DMS53 (cell line): ENCODE results near the gene SELENOP.
"Not testable (repeated sequence)": the region's sequence is repeated elsewhere in the genome, so short reads cannot be mapped to it uniquely, and the experiment has no call there.

Source experiments
- DNase-seq: peaks from one replicate; lab custom pipeline; 2025; lab: John Stamatoyannopoulos, UW

Gene SELENOP

DNA sequence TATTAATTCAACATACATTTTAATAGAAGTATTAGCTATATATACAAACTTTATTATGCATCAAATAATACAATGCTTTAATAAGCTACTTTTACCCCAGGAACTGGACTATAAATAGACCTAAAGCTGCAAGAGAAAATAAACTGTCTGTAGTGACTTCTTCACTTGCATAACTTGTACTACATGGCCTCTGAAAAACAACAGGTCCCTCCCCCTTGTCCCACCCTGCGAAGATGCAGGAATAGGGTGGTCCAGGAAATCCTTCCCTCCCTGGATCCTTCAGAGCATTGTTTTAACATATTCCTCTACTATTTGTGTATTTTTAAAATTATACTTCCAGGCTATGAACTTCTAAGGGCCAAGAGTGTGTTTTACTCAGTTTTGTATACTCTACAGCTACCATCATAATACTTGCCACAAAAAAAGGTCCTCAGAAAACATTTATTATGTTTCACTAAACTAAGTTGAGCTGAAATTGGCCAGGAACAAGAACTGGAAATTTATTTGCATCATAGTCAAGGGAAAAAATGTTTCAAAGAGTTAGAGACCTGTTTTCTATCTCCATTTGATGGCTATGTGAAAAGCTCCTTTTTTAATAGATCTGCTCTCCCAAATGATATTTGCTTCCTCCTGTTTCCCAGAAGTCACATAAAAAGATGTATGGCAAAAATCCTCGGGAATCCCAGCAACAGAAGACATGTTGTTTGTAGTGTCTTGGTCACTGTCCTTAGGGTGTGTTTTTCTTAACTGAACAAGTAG lies 15.2 kb upstream of the SELENOP start:
- DNase-seq = no peak

DNA sequence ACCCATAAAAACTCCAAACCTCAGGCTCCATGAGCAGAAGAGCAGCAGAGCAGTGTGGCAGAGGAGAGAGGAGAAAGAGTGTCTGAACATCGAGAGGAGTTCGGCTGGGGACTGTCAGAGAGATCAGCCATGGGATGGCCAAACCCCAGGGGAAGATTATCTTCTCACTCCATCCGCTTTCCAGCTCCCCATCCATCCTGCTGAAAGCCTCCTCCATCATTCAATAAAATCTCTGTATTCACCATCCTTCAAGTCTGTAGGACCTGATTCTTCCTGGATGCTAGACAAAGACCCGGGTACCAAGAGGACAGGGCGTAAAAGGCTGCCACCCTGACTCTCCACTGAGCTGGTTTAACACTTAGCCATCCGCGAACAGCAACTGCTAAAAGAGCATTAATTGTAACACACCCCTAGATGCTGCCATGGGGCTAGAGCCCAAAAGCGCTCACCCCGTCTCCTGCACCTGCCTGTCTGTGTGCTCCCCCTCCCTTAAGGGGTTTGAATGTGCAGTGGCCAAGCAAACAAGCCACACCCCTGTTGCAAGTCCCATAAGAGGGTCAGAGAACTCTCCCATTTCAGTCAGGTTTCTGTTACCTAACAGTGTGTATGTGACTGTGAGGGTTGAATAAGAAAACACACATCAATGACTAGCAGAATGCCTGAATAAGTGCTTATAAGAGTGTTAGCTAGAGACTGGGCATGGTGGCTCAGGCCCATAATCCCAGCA lies 13.9 kb upstream of the SELENOP start:
- no peak for DNase-seq

DNA sequence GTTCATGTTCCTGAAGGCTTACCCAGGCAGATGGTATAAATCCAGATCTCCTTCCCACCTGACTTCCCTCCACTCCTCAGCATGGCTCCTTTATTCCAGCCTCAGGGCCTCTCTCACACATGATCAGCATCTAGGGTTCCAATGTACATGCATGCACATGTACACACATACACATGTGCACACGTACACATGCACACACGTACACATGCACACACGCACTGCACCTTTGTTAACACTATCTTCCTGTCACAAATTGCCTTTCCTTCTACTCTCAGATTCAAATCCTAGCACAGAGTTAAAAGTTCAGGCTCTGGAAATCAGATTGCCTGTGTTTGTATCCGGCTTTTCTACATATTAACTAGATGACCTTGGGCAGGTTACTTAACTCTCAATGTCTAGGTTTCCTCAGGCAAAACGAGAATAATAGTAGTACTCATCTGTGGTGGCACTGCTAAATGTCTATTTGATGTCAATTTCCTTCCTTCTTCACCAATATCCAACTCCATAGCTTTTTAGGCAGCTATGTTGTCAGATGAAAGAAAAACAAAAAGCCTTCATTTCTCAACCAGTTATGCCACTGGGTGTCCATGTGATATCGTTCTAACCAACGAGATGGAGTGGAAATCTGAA lies 12.8 kb upstream of the SELENOP start:
- no peak for DNase-seq

DNA sequence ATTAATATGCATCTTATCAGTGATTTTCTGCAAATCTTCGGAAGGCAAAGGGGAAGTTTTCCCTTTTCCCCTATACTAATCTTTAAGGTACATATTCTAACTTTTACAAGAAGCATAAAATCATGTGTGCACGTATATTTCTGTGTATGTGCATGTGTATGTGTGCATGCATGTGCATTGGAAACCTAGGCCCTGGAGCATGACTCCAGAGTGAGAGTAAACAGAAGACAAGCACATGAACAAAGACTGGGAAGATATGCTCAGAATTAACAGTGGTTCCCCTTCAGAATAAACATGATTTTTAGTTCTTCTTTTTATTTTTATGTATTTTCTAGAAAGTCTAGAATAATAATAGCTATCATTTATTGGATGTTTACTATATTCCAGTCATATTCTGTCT lies 10.9 kb upstream of the SELENOP start:
- DNase-seq = no peak

DNA sequence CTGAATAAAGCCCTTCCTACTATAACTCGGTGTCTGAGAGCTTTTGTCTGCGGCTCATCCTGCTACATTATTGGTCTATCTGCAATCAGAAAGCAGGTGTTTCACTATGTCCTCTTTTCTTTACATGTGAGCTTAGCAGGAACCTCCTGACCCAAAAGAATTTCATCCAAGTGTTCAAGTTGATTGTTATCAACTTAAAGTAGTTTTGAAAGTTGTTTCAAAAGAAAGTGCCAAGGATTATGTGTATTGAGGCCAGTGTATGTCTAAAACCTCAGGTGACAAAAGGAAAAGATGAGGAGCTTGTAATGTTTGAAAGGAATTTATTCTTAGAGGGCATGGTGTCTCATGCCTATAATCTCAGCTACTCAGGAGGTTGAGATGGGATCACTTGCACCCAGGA lies 8.1 kb upstream of the SELENOP start:
- no peak for DNase-seq

DNA sequence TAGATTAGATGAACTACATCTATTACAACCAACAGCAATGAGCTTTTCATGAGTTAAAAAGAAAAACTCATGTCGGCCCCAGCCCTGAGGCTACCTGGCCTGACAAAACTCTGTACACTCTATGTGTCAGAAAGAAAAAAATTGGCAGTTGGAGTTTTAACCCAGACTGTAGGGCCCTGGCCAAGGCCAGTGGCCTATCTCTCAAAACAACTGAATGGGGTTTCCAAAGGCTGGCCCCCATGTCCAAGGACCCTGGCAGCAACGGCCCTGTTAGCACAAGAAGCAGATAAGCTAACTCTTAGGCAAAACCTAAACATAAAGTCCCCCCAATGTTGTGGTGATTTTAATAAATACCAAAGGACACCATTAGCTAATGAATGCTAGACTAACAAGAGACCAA lies 4.9 kb upstream of the SELENOP start:
- not testable (repeated sequence) for DNase-seq

DNA sequence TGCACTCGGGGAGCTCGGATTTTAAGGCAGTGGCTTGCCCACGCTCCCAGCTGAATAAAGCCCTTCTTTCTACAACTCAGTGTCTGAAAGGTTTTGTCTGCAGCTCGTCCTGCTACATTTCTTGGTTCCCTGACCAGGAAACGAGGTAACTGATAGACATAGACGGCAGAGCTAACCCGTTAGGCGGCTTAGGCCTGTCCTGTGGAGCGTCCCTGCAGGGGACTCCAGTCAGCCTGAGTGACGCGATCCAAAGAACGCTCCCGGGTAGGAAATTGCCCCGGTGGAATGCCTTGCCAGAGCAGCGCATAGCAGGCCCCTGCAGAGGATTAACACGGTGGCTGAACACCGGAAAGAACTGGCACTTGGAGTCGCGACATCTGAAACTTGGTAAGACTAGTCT lies 1.8 kb upstream of the SELENOP start:
- DNase-seq = no peak

DNA sequence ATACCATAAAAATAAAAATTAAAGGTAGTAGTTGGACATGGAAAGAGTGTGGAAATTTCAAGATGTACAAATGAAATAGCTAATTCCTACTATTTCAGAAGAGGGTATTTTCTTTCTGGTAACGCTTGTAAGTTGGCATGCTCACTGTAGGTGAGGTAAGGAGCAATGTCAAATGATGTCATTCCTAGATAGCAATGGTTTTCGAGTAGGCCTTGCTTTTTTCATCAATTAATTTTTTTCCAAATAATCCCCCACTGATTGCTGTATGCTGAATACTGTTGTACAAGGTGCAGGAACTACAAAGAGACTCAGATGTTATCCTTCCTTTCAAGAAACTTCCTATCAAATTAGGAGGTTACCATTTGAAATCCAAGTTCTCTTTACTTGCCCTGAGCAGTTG lies 928 bp upstream of the SELENOP start:
- no peak for DNase-seq

DNA sequence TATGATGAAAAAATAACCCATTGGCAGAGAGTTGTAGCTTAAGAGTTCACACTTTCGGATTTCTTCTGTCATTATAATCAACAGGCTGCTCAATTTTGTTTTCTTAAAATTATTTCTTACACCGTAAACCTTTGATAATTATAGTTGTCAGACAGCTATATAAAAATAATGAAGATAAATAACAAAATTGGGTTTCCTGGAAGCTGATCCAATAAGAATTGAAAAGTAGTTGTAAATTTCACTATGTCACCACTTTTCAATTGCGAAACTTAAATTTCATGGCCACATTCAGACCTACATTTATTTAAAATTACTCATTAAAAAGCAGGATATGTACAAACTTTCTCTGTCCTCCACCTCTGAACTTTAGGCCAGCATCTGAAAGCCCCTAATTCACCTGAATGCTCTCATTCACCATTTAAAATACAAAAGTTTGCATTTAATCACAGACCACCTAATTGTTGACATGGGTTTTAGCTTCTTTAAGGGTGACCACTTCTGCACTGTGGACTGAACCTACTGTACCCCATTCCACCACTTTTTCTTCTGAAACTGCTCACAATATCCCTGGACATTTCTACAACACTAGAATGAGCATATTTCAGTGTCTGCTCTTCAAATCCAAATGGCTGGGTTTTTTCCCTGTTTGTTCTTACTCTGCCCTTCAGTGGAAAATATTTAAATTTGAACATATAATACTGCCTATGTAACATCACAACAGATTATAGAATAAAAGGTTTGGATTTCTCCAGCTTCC lies 680 bp downstream of the SELENOP start:
- no peak for DNase-seq

DNA sequence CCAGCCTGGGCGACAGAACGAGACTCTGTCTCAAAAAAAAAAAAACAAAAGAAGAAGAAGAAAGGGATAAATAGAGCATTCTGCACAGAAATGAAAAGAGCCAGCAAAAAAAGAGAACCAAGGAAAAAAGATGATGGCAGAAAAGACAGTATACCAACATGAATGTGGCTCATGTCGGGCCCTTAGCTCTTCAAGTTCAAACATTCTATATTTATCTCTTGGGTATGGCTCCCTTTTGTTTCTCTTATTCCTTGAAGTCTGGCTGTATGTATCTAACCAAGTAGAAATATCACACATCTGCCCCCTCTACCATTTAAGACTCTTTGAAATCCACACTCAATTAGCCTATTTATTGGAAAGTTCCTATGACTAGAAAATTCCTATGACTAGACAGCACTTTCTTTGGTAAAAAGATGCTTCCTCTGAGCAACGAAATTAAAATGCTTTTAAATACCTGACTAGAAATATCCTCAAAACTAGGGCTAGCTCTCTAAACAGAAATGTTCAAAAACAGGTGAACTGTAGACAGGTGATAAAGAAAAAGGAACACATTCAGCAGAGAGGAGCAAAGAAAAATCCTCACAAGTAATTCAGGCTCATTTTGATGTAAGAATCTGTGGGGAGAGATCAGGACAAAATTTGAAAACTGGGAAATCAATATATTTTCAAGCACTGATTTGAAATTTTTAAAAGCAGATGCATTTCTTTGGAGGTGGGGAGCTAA lies 2.6 kb downstream of the SELENOP start:
- DNase-seq = no peak

DNA sequence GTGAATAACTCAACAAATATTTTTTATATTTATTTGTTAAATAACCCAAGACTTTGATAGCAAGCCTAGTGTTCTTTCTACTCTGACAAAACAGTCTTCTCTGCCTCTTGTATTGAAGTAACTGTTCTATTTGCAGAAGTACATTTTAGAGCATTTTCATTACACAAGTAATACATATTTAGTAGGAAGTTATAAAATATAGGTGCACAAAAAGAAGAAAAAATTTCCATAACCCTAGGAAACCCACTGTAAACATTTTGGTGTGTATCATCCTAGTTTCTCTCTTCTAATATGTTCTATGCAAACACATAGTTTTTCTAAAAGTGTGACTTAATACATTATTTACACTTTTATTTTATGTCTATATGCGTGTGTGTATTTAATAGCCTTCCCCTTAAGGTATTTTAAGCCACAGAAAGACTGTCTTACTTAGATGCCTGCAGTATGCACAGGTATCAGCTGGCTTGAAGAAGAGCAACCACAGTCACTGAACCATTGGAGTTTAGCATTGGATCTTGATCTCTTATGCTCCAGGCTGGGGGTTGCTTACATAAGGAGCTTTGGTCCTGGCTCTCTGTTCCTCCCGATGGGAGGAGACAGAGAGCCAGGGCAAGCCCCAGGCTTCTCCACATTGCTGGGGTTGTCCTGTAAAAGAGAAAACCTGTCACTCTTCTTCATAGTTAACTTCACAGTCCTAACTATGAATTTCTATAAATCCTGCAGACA lies 3.8 kb downstream of the SELENOP start:
- DNase-seq = peak; percentile 2

DNA sequence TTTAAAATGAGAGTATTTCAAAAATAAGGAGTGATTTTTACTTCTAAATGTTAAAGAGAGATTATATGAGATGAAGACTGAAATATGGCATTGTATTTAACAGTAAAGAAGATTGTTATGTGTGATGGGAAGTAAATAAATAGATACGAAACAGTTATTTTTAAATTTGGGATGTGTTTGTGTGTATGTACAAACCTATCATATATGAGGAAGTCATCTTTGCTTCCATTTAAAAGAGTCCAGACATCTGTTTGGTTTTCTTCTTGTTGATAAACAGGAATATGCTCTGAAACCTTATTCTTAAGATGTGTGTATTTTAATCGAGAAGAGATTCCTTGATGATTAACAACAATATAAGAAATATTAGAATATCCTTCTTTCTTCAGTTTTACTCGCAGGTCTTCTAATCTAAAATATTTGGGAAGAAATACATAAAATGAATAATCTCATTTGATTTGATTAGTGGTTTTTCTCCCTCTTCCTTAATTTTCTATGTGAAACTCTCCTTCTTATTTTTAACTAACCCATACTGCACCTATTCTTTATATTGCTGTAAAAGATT lies 4.9 kb downstream of the SELENOP start:
- DNase-seq = no peak

DNA sequence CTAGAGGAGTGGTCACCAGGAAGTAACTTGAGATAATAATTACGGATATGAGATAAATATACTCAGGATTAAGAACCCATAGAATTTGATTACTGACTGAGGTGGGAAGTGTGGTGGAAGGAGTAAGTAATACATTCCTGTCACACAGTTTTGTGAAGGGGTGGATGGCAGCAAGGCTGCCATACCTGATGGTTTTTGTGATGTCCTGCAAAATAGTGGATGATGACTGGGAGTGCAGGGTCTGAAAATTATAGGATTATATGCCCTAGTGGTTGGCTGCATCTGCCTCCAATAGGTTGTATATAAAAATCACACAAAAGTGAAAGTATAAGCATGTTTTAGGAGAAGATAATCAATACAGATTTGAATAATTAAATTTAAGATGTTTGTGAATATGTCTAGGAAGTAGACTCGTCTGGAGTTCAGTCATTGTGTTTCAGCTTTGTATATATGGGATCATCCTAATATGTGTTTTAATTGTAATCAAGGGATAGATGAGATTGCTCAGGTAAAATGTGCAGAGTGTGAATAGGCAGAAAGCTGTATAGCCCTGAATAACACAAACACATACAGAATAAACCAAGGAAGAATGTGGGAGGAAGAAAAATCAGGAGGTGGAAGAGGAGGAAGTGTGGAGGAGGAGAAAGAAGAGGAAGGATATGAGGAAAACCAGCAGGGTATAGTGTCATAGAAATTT lies 5.5 kb downstream of the SELENOP start:
- no peak for DNase-seq

DNA sequence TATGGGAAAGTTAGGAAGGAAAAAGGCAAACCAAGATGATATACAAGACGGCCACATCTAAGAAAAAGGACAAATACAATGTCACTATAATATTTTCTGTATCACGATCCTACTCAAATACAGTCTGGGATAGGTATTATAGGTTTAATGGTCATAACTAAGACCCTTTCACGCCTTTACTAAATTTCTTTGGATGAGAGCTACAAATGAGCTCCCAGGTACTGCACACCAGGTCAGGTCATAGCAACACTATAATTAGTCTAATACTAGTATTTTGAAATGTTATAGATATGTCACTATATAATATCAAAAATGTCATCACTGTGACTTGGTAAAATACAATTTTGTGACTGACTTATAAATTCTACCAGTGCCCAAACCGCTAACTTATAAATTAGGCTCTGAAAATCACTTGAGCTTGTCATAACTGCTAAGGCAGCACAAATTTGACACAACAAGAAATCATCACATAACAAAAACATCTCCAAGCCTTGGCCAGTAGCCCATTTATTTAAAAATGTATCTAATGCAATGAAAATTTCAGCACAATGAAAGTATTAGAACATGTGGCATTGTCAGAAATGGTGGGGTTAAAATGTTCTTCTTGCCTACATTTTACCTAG lies 6.9 kb downstream of the SELENOP start:
- DNase-seq = no peak

DNA sequence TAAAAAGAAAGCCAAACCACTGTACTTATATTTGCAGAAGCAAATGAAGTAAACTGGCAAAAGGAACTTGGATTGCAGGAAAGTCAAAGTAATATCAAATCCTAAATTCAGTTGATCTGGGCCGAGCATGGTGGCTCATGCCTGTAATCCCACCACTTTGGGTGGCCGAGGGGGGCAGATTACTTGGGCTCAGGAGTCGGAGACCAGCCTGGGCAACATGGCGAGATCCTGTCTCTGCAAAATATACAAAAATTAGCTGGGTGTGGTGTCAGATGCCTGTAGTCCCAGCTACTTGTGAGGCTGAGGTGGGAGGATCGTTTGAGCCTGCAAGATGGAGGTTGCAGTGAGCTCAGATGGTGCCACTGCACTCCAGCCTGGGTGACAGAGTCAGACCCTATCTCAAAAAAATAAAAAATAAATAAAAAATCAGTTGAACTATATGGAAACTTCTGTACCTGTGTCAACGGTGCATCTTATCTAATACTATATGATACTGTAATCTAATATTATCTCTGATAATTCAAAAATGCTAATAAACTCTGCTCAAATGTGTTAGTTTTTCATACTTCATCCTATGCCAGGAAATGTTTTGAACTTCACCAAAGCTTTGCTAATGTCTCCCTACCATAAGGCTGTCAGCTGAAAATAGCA lies 10.1 kb downstream of the SELENOP start:
- DNase-seq = no peak

DNA sequence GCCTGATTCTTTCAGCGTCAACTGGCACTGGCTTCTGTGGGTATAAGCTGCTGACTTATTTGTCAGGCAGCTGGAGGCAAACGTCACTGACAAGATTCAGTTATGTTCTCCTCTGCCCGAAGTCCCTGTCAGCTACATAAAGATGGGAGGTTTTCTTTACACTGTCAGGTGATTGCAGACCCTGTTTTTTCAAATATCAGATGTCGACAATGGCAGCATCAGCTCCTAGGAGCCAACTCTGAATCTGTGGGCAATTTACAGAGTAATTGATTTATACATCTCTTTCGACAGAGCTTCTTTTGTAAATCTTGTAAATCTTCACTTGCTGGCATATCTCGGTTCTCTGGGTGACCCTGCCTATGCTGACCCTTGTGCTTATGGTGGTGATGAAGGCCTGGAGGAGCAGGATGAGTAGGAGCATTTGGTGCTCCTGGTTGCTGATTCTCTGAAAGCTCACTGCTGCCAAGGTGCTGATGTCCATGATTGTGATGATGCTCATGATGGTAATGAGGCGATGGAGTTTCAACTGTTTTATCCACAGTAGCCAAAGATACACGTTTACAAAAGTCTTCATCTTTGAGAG lies 10.9 kb downstream of the SELENOP start:
- DNase-seq = no peak

DNA sequence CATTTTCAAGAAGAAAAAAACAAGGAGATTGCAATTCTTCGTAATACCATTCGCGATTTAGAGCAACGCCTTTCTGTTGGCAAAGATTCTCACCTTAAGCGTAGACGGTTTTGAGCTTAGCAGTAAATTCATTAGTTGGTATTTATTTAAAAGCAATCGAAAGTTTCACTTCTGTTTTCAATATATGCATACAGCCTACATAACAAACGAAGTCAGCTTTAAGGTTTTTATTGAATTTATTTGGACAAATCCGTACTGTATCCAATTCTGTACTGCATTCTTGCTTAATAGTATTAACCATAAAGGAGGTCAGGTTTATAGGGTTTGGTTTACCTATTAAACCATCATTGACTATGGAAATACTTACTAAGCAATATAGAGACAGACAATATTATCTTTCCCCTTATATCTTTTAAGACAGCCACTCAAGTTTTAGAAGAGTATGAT lies 12.0 kb downstream of the SELENOP start:
- DNase-seq = no peak

DNA sequence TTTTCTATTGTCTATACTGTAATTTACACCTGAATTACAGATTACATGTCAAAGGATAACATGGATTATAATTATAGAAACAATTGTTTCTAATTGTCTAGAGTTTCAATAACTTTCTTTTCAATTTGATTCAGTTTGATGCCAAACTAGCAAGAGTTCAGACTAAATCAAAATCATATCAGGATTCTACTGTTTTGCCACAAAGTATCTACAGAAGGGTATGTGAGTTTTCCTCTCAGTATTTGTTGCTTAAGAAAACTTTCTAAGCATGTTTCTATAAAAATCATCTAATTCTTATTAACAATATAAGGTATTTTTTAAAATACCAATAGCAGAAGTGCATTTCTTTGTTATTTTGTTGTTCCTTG lies 12.5 kb downstream of the SELENOP start:
- no peak for DNase-seq
